Activated T-cell treated with anti-CD3 and anti-CD28 coated beads, Interleukin-2, amount 50 U/mL, for 24 hours (primary cell): ENCODE measurements around the gene C11orf86.

Experiments used
- DNase-seq: peaks from one replicate; pipeline ENCODE4 v3.0.0-alpha.2; 2020
- H3K27ac Mint-ChIP-seq: 2 replicates; pipeline ENCODE4 v1.8.0; 2020; ENCODE audit warnings: mild to moderate bottlenecking, mixed read lengths
- H3K27me3 Mint-ChIP-seq: 2 replicates; pipeline ENCODE4 v1.8.0; 2020; ENCODE audit warnings: mixed read lengths
- H3K36me3 Mint-ChIP-seq: 2 replicates; pipeline ENCODE4 v1.8.0; 2020; ENCODE audit warnings: low read depth, mixed read lengths
- H3K4me1 Mint-ChIP-seq: 2 replicates; pipeline ENCODE4 v1.8.0; 2020; ENCODE audit warnings: low read depth, mixed read lengths
- H3K4me3 Mint-ChIP-seq: 2 replicates; pipeline ENCODE4 v1.8.0; 2020; ENCODE audit warnings: mild to moderate bottlenecking, moderate library complexity, mixed read lengths
- H3K9me3 Mint-ChIP-seq: 2 replicates; pipeline ENCODE4 v1.8.0; 2020; ENCODE audit warnings: mixed read lengths

C11orf86 gene

GRCh38 chr11:67020949-67021348 lies 45.8 kb downstream of the C11orf86 start:
- H3K27me3 Mint-ChIP-seq = peaks cover 55% of the 10 kb centered on the region
- H3K4me3 Mint-ChIP-seq = no peak overlapping the region
- no peak overlapping the region for H3K27ac Mint-ChIP-seq
- peaks cover 33% of the 10 kb centered on the region for H3K4me1 Mint-ChIP-seq
- peaks cover 5% of the 10 kb centered on the region for H3K9me3 Mint-ChIP-seq
- H3K36me3 Mint-ChIP-seq = no peaks in the 10 kb centered on the region
- no peak for DNase-seq

DNA sequence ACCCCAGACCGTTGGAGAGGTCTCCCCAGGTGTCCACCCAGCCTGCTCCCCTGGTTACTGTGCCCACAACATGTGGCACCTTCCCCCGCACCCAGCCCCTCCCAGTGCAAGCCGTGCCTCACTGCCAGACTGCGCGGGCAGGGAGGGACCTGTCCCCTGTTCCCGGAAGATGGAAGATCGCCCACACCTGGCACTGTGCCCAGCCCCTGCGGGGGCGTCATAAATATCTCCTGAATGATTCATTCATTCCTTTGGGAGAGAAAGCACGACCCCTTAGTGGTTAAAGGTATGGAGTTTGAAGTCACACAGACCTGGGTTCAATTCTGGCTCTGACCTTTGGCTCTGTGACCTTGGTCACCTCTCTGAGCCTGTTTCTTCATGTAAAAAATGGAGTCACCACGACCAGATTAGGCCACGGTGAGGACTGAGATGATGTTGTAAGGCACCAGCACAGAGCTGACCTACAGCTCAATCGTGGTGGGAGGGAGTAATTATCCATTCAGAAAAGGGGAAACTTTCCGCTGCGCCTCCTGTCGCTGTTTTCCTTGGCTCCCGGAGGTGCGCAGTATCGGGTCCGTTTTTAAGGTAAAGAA lies 47.3 kb downstream of the C11orf86 start:
- no peak for DNase-seq
- Mint-ChIP-seq H3K4me1 (peaks cover 33% of the 10 kb centered on the region), H3K27ac (no peak overlapping the region), H3K4me3 (peak overlapping the region; percentile 23), H3K36me3 (no peaks in the 10 kb centered on the region), H3K9me3 (peaks cover 5% of the 10 kb centered on the region), H3K27me3 (peaks cover 60% of the 10 kb centered on the region)

GRCh38 chr11:67022961-67023956 lies 48.2 kb downstream of the C11orf86 start, which contains the start of gene SYT12:
Gene SYT12, plus strand, starts transcription at chr11:67023134. Its CDS starts 7,011 bp downstream, at chr11:67030145.
- H3K36me3 Mint-ChIP-seq = no peaks in the 10 kb centered on the region
- peaks cover 5% of the 10 kb centered on the region for H3K9me3 Mint-ChIP-seq
- no peak within 1 kb of the TSS for H3K27ac Mint-ChIP-seq
- H3K27me3 Mint-ChIP-seq = peaks cover 60% of the 10 kb centered on the region
- H3K4me1 Mint-ChIP-seq = peaks cover 33% of the 10 kb centered on the region
- peak within 1 kb of the TSS; percentile 67 for H3K4me3 Mint-ChIP-seq
- DNase-seq = peak; percentile 44

GRCh38 chr11:67023957-67024353 lies 48.9 kb downstream of the C11orf86 start:
- Mint-ChIP-seq H3K4me1 (peaks cover 33% of the 10 kb centered on the region), H3K27me3 (peaks cover 65% of the 10 kb centered on the region), H3K36me3 (no peaks in the 10 kb centered on the region), H3K27ac (no peak overlapping the region), H3K9me3 (peaks cover under 1% of the 10 kb centered on the region), H3K4me3 (peak overlapping the region; percentile 67)
- DNase-seq = no peak

DNA sequence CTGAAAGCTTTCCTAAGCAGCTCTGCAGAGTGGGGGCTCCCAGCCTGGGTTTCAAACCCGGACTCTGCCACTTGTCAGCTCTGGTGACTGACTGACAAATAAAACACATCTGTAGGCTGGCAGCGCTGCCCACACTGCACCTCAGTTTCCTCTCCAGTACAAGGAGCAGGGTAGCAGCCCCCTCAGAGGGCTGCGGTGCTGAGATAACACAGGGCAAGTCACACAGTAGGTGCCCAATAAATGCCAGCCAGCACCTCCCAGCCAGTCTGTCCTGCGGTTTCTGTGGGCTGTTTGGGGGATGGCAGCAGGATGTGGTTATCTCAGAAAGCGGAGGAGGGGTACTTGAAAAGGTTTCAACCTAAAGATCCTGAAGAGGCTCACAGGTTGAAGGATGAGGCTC lies 49.3 kb downstream of the C11orf86 start:
- Mint-ChIP-seq H3K27ac (peak overlapping the region; percentile 51), H3K4me3 (peak overlapping the region; percentile 25), H3K9me3 (no peaks in the 10 kb centered on the region), H3K36me3 (no peaks in the 10 kb centered on the region), H3K27me3 (peaks cover 69% of the 10 kb centered on the region), H3K4me1 (peaks cover 33% of the 10 kb centered on the region)
- peak; percentile 66 for DNase-seq

DNA sequence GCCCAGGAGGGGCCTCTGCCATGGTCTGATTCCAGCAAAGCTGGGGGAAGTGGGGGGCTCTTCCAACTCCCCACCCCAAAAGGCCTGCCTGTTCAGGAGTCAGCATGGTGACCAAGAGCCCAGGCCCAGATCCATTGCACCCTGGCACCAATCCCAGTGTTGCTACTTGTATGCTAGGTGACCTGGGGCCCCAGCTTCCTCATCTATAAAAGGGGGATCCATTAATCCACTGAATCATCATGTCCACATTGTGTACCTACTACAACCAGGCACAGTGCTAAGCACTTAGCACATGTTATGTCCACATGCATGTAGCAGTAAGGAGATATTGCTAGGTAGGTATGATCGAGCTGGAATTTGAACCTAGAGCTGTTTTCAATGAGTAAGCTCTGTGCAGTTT lies 49.9 kb downstream of the C11orf86 start:
- no peak for DNase-seq
- H3K27me3 Mint-ChIP-seq = peaks cover 72% of the 10 kb centered on the region
- H3K36me3 Mint-ChIP-seq = no peaks in the 10 kb centered on the region
- no peak overlapping the region for H3K27ac Mint-ChIP-seq
- peaks cover 33% of the 10 kb centered on the region for H3K4me1 Mint-ChIP-seq
- H3K9me3 Mint-ChIP-seq = no peaks in the 10 kb centered on the region
- no peak overlapping the region for H3K4me3 Mint-ChIP-seq

GRCh38 chr11:67025750-67026149 lies 50.6 kb downstream of the C11orf86 start:
- H3K36me3 Mint-ChIP-seq = no peaks in the 10 kb centered on the region
- H3K4me1 Mint-ChIP-seq = peaks cover 33% of the 10 kb centered on the region
- no peak for DNase-seq
- no peak overlapping the region for H3K27ac Mint-ChIP-seq
- no peaks in the 10 kb centered on the region for H3K9me3 Mint-ChIP-seq
- peaks cover 73% of the 10 kb centered on the region for H3K27me3 Mint-ChIP-seq
- no peak overlapping the region for H3K4me3 Mint-ChIP-seq
